GM21619 (cell line): ENCODE measurements around the gene MTIF2.
"Not testable (repeated sequence)": the region's sequence is repeated elsewhere in the genome, so short reads cannot be mapped to it uniquely, and the experiment has no call there.

Experiments
- ATAC-seq: cut with Tn5 transposase; IDR thresholded peaks from one replicate; pipeline ENCODE4 v1.9.1; 2021; ENCODE audit not compliant: unreplicated experiment

MTIF2 gene

GRCh38 chr2:55204536-55204935, 64.5 kb downstream of the MTIF2 start:
- no peak for ATAC-seq

GRCh38 chr2:55200416-55200815, 68.6 kb downstream of the MTIF2 start:
- ATAC-seq, result no peak

GRCh38 chr2:55196526-55196925, 72.5 kb downstream of the MTIF2 start:
- no peak for ATAC-seq

GRCh38 chr2:55191888-55192287, 77.1 kb downstream of the MTIF2 start:
- not testable (repeated sequence) for ATAC-seq

DNA sequence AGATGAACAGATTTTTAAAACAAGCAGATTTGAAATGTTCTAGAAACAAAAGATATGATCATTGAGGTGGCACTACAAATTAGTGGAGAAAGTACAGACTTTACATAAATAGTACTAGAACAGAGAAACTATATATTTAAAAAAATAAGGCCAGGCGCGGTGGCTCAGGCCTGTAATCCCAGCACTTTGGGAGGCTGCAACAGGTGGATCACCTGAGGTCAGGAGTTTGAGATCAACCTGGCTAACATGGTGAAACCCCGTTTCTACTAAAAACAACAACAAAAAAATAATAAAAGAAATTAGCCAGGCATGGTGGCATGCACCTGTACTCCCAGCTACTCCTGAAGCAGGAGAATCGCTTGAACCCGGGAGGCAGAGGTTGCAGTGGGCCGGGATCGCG, 82.2 kb downstream of the MTIF2 start:
- not testable (repeated sequence) for ATAC-seq
